Fibroblast of skin of right biceps (primary cell): ENCODE measurements around the gene TGFBR3L.

Experiments used
- DNase-seq: peaks from one replicate; pipeline ENCODE4 v3.0.0-alpha.2; 2013

TGFBR3L gene

DNA sequence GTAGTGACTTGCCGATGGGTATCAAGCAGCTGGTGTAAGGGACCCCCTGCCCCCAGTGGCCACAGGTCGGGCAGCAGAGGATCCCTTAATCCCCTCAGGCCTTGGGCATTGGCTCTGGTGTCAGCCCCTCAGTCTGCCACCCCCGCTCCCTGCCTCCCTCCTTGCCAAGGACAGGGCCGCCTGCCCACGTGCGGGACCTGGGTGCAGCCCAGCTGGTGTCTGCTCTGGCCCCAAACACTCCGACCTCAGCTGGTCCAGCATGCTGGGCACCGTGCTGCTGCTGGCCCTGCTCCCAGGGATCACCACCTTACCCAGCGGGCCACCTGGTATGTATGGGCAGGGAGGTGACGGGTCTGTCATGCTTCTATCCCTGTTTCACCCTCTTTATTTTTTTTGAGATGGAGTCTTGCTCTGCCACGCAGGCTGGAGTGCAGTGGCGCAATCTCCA is at the start of gene TGFBR3L:
TGFBR3L (plus strand) TSS at position 233 of the 448 bp plus-strand sequence.
- no peak for DNase-seq

DNA sequence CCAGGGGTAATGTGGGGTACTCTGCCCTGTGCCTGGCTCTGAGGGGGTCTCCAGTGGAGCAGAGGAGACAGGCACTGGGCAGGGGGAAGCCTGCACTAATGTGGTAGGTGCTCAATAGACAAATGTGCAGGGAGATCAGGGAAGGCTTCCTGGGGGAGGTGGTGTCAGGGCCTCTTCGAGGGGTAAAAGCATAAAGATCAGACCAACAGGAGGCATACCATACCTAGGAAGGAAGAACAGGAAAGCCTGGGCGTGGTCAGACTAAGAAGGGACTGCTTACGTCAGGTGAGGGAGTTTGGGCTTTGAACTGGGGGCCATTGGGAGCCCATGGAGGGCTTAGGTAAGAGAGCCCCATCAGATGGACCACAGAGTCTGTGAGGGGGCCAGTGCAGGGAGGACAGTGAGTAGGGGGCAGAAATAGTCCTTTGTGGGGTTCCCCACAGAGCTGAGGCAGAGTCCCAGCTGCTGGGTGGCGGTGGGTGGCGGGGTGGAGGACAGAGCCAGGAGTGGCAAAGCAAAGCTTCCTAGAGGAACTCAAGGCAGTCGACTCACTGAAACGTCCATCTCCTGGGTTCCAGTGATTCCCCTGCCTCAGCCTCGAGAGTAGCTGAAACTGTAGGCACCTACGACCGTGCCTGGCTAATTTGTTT is 49.2 kb upstream of the TGFBR3L start:
- no peak for DNase-seq

DNA sequence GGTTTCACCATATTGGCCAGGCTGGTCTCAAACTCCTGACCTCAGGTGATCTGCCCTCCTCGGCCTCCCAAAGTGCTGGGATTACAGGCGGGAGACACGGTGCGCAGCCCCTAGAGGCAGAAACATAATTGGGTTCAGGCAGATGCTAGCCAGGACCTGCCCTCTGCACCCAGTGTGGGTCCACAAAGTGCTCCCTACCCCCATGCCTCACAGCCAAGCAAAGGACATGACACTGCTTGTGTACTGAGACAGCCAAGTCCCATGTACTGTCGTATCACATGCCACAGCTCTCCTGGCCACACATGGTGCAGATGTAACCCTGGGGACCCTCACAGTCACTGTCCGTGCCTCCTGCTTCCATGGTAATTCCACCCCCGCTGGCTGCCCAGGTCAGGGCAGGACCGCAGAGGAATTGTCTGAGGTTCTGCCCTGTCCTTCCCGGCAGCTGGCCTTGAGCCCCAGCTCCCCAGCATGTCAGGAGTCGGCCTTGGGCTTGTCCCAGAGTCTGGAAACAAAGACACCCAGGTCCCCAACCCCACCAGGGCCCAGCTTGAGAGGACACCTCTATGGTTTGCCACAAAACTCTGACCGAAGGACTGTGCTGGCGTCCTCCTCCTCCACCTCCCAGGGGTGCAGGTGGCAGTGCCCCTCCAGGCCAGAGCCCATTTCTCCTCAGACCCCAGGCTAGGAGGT is 48.1 kb upstream of the TGFBR3L start:
- no peak for DNase-seq

DNA sequence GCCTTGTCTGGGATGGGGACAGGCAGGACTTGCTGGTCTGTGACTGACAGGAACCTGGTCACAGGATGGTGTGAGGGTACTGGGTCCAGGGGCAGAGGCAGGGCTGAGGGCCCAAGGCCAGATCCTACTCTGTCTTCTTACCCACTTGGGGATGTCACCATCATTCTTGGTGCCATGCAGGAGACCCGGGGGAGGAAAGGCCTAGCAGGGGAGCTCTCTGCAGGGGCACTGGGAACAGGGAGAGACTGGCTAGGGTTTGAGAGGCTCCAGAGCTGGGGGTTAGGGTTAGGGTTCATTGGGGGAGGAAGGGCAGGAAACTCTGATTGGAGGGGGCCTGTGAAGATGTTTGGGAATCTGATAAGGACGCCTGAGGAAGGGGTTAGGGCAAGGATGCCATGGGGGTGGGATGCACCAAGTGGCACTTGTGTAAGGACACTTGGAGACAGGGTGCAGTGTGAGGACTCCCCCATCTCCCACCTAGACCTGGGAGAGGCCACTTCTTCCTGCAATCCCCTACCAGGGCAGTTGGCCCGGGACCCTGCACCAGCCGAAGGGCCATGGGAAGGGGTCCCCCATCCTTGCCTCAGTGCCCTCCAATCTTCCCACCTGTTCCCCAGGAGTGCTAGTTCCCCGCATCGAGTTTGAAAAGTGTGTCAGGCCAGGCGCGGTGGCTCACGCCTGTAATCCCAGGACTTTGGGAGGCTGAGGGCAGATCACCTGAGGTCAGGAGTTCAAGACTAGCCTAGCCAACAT is 47.4 kb upstream of the TGFBR3L start:
- DNase-seq = no peak

DNA sequence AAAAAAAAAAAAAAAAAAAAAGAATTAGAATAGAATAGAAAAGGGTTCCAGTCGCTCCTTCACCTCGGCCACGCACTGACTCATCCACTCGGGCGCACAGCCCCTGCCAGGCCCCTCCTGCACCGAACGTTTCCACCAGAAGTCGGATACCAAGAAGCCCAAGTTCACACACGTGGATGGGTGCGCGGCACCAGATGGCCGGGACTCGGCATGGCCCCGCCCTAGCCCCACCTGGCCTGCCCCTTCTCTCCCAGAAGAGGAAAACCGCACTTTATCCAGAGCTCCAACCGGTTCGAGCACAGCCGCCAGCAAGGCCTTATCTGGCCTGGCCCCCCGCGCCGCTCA is 46.3 kb upstream of the TGFBR3L start:
- DNase-seq = no peak

DNA sequence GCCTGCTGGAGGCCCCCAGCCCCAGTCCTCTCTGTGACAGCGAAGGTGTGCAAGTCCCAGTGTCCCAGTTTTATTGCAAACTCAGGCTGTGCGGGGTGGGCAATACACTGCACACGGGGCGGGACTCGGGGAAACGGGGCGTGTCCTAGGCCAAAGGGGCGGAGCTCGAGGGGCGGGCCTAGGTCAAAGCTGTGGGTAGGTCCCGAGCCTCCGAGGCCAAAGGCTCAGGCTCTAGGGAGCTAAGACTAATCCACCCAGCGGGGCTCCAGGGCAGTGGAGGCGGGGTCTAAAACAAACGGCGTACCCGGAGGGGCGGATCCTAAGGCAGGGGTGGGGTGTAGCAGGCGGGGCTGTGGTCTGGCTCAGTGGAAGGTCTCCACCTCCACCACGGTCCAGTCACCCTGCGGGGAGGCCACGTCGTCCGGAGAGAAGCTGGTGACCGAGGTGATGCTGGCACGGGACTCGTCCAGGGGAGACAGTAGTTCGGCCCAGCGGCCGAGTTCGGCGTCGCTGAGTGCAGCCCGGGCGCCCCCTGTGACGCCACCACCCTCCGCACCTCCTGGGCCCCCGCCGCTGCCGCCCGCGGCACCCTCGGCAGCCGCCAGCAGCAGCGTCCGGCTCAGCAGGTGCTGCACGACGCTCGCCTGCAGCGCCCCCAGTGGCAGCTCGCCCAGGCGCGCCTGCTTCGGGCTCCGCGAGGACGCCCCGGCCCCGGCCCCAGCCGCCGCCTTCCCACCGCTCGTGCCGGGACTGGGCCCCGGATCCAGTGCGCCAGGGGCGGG is 45.8 kb upstream of the TGFBR3L start:
- DNase-seq = peak; percentile 57

DNA sequence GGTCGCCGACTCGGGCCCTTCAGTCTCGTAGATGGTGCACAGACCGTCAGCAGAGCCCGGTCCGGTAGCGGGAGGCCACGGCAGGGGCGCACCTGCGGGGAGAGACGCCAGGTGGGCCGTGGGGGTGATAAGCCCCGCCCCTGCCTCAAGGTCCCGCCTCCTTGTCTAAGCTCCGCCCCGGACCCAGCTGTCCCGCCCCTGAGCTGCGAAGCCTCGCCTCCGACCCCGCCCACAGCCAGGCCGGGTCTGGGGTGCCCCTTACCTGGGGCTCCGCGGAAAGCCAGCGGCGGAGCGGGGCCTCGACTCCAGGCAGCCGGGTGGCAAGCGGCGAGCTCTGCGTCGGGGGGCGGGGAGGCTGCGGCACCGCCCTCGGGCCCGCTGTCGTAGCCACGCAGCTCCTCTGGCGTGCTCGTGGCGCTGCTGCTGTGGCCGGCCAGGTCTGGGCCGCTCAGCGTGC is 45.1 kb upstream of the TGFBR3L start:
- peak; percentile 34 for DNase-seq

DNA sequence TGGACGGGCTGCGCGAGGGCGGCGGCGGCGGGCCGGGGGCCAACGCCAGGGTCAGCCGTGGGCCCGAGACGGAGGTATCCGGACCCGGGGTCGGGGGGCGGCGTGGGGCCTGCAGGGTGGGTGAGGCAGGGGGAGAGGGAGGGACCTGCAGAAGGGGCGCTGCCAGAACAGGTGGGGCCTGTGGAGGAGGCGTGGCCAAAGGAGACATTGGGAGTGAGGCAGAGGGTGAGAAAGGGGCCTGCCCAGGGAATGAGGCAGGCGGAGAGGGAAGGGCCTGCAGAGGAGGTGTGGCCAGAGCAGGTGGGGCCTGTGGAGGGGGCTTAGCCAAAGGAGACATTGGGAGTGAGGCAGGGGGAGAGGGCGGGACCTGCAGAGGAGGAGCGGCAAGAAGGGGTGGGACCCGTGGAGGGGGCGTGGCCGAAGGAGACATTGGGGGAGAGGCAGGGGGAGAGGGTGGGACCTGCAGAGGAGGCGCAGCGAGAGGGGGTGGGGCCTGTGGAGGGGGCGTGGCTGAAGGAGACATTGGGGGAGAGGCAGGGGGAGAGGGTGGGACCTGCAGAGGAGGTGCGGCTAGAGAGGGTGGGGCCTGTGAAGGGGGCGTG is 44.6 kb upstream of the TGFBR3L start:
- DNase-seq = peak; percentile 45

DNA sequence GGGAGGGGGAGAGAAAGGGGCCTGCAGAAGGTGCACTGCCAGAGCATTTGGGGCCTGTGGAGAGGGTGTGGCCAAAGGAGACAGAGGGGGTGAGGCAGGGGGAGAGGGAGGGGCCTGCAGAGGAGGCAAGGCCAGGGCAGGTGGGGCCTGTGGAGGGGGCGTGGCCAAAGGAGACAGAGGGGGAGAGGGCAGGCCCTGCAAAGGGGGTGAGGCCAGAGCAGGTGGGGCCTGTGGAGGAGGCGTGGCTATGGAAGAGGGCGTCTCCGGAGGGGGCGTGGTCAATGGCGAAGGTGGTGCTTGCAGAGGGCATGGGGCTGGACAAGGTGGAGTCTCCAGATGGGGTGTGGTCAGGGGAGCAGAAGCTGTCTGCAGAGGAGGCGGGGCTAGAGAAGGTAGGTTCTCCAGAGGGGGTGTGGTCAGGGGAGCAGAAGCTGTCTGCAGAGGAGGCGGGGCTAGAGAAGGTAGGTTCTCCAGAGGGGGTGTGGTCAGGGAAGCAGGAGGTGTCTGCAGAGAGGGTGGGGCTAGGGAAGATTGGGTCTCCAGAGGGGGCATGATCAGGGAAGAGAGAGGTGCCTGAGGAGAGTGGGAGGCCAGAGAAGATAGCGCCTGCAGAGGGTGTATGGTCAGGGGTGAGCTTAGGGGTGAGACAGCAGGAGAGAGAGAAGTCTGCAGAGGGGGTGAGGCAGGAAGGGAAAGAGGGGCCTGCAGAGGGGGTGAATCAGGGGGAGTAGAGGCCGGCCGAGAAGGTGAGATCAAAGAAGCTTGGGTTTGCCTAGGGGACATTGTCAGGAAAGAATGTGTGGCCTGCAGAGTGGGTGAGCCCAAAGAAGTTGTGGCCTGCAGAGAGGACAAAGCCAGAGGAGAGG is 43.8 kb upstream of the TGFBR3L start:
- DNase-seq = peak; percentile 53

DNA sequence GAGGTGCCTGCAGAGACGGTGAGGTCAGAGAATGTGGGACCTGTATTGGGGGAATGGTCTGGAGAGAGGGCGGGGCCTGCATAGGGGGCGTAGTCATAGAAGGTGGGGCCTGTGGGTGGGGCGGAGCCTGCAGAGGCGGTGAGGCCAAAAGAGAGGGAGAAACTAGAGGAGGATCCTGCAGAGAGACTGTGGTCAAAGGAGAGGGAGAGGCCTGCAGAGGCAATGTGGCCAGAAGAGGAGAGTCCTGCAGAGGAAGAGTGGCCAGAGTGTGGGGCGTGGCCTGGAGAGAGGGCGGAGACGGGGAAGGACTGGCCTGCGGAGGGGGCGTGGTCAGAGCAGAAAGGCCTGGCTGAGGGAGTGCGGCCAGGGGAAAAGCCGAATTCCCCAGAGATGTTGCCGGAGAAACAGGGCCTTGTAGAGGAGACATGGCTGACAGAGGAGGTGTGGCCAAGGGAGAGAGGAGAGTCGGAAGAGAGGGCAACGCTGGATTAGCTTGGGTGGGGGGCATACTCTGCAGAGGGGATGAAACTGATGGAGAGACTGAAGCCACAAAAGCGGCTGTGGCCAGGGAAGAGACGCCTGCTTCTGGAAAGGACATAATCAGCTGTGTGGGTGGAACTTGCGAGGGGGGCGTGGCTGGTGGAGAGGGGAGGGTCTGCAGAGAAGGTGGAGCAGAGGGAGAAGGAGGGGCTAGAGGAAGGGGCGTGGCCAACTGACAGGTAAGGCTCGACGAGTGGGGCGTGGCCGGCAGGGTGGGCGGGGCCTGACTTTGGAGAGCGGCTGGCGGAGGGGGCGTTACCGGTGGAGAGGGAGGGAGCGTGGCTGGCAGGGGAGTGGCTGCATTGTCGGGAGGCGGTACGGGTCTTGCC is 43.0 kb upstream of the TGFBR3L start:
- peak; percentile 81 for DNase-seq

DNA sequence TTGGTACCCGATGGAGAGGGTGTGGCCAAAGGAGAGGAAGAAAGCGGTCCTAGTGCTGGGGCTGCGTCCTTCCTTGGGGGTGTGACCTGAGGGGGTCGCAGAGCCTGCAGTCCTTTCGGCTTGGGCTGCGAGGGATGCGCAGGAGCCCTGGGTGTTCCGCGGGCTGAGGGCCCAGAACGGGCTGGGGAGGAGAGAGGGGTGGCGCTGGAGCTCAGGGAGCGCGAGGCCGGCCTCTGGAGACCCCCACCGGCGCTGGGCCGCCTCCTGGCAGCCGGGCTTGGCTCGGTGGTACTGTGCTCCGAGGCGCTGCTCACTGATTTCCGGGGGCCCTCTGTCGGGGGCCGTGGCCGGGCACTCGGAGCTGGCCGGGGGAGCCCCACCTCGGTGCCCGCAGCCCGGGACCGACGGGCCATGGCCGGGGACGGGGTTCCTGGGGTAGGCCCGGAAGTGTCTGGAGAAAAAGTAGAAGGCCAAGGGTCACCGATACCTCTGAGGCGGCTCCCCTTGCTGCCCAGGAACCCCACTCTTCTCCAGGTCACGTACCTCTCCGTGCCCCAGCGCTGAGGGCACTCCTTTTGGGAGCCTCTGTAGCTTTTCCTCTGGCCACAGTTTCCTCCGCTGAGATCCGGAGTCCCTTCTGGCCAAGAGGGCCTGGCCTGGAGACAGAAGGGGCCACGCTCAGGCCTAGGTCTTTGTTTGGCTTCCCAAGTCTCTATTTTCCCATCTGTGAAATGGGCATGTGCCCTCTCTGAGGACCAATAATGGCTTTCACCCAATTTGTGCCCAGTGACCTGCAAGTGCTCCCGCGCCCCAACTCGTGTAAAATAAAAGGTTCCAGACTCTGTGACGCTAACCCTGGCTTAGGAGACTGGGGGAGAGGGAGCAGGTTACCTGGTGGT is 42.1 kb upstream of the TGFBR3L start:
- DNase-seq = no peak

DNA sequence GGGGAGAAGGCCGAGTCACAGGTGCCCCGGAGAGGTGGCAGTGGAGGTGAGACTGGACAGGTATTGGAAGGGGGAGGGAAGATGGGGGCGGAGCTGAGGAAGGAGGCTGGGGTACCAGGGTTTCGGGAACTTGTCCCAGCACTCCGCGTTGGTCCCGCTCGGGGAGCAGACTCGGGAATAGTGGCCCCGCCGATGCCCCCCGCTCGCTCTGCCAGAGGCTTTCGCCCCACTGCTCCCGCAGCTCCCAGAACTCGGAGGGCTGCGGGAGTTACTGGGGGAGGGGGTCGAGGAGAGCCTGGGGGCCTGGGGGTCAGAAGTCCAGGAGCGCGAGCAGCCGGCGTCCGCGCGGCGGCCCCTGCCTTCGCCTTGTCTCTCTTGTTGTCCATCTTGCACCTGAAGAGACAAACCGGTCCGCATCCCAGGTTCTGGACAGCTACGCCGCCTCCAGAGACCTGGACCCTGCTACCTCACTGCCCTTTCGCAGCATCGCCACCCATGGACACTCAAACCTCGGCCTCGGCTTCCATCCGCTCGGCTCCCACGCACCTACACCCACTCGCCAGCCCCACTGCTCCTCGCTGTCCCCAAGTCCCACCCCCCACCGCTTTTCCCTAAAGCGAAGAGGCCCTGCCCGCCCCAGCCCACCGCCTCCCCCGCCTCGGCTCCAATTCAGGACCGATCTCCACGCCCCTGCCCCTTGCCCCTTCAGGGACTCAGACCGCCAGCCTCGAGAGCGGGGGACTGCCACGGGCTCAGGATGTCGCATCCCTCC is 41.1 kb upstream of the TGFBR3L start:
- no peak for DNase-seq

DNA sequence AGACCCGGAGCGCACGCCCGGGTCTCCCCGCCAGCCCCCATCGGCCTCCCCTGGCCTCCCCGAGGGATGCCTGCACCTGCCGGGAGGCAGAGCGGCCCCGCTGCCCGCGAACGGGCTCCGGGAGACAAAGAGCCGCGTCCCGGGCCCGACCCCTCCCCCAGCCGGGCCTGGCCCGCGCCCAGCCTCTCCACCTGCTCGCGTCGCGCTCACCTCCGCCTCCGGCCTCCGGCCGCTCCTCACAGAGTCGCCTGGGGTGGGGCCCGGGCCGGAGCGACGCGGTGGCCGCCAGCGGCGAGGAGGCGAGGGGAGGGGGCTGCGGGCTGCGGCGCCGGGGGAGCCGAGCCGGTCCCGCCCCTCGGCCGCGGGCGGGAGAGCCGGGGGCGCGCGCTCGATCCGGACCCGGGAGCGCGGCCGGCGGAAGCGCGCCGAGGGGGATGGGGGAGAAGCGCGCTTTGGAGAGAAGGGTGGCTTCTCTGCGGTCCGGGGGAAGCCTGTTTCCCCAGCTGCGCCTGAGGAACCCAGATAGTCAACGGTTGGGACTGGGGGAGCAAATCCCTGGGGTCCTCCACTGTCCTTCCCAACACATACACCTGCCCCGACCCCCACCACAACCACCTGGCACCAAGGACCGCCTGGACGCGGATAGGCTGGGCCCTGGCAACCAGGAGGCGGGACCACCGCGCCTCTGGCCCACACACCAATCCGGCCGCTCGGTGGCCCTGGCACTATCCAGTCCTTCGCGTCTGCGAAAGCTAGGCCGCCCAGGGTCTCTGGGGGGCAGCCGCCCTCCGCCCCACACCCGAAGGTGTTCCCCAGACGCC is 40.3 kb upstream of the TGFBR3L start, which contains the start of gene PRR36:
PRR36 (minus strand) TSS at position 315 of the 821 bp plus-strand sequence. CDS start 701 bp downstream, outside the sequence.
- no peak for DNase-seq

DNA sequence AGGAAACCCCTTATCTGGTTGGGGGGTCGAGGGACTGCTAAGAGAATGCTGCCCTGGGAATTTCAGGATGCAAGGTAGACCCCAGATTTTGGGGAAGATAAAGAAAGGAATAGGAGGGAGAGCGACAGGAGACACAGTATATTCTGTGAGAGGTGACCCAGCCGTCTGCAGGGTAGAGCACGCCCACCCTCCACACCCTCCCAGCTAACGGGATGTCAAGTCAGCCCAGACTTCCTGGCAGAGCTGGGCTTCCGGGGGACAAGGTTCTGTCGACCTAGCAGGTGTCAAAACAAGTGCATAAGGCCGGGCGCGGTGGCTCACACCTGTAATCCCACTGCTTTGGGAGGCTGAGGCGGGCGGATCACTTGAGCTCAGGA is 39.7 kb upstream of the TGFBR3L start:
- DNase-seq = no peak

DNA sequence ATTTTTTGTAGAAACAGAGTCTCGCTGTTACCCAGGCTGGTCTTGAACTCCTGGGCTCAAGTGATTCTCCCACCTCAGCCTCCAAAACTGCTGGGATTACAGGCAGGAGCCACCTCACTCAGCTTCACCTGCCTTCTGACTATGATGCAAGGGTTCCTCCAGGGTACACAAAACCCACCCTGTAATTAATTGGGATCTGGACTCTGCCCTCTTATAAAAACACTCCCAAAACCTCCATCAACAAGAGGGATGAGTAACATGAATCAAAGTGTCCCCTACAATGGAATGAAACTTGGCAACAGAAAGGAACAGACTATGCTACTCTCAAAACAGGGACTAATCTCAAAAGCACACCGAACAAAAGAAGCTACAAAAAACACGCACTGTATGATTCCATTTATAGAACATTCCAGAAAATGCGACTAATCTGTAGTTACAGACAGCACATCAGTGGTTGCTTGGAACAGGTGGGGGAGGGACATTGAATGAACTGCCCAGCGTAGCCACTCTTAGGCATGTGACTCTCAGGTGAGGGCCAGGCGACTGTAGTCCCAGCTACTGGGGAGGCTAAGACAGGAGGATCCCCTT is 37.3 kb upstream of the TGFBR3L start:
- DNase-seq = no peak

DNA sequence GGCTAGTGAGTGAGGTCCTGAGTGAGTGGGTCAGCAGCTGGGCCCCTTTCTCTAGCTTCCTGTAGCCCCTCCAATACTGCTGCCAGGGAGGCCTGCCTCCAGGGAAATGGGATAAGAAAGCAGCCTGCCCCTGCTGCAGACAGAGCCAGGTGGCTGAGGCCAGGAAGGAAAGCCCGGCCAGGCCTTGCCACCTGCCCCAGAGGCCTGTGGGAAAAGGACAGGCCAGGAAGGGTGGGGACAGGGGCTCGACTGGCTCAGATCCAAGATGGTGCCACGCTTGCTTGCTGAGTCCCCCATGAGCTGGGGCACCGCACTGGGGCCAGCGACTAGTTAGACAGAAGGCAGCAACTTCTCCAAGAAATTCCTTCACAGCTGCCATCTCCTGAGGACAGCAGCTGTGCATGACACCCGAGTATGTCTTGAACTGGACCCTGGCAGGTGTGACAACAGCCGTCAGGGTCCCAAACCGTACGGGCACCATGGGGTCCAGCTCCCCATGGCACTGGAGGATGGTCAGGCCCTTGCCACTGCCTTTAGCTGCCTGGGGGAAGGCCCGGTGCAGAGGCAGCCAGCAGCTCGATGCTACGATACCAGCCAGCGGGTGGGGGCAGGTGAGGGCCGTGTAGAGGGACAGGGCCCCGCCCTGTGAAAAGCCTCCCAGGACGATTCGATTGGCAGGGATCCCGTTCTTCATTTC is 35.4 kb upstream of the TGFBR3L start:
- DNase-seq = no peak

DNA sequence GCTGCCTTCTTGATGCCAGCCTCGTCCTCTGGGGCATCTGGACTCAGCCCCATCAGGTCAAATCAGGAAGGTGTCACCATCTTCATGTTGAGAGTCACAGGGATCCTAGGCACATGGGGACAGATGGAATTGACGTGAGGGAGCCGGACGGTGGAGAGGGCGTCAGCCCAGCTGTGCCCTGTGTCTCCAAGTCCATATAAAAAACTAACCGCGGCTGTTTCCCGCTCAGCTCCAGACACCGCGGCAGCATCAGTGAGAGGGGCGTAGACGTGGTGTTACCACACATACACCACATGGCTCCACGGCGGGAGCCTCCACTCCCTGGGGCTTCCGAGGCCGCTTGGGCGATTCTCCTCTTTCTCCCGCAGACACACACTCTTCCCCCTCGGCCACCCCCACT is 34.8 kb upstream of the TGFBR3L start:
- no peak for DNase-seq
